Measurements from ENCODE around the gene CDH23.
"Not testable (repeated sequence)": the region's sequence is repeated elsewhere in the genome, so short reads cannot be mapped to it uniquely, and the experiment has no call there.

Gene CDH23

DNA sequence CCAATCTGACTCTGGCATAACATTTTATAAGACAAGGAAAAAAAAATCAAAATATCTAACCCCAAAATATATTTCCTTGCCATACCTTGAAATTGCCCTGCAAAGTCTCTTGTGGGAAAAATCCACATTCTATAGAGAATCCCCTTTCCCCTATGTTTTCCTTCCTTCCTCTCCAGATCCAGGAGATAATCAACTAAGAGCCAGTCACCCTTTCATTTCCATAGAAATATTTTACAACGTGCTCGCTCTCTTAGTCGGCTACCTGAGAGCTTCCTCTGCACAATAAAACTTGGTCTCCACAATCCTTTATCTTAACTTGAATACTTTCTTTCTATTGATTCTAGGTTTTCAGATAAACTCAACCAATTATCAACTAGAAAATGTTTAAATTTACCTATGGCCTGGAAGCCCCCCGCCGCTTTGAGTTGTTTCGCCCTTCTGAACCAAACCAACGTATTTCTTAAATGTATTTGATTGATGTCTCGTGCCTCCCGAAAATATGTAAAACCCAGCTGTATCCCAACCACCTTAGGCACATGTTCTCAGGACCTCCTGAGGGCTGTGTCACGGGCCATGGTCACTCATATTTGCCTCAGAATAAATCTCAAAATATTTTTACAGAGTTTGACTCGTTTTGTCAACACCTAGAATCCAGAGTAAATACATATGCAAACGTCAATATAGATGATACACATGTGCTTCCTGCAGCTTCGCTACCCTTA lies 453.5 kb downstream of the CDH23 start:
- DNase-seq (ENCODE audit: low read depth, low spot score): no peak
- H3K4me3 ChIP-seq (ENCODE audit: low read depth, low read length): peak overlapping the region; percentile 99
- TF ChIP-seq, protein P1, sequence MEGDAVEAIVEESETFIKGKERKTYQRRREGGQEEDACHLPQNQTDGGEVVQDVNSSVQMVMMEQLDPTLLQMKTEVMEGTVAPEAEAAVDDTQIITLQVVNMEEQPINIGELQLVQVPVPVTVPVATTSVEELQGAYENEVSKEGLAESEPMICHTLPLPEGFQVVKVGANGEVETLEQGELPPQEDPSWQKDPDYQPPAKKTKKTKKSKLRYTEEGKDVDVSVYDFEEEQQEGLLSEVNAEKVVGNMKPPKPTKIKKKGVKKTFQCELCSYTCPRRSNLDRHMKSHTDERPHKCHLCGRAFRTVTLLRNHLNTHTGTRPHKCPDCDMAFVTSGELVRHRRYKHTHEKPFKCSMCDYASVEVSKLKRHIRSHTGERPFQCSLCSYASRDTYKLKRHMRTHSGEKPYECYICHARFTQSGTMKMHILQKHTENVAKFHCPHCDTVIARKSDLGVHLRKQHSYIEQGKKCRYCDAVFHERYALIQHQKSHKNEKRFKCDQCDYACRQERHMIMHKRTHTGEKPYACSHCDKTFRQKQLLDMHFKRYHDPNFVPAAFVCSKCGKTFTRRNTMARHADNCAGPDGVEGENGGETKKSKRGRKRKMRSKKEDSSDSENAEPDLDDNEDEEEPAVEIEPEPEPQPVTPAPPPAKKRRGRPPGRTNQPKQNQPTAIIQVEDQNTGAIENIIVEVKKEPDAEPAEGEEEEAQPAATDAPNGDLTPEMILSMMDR (IDR thresholded peaks at IDR 0.05; ENCODE audit: insufficient read depth, low read length, missing control alignments): no peak
- POLR2A ChIA-PET: interaction anchor here (0.5 to 2.0 kb wide), 6 partner anchors 11 to 971 kb away, joined by 3 to 47 read pairs (median 5); partner anchors contain the start of gene VSIR
- CTCF ChIA-PET: interaction anchor here (0.6 to 2.4 kb wide), 9 partner anchors 8 to 1349 kb away, joined by 3 to 14 read pairs (median 3); no protein-coding TSS in a partner anchor

DNA sequence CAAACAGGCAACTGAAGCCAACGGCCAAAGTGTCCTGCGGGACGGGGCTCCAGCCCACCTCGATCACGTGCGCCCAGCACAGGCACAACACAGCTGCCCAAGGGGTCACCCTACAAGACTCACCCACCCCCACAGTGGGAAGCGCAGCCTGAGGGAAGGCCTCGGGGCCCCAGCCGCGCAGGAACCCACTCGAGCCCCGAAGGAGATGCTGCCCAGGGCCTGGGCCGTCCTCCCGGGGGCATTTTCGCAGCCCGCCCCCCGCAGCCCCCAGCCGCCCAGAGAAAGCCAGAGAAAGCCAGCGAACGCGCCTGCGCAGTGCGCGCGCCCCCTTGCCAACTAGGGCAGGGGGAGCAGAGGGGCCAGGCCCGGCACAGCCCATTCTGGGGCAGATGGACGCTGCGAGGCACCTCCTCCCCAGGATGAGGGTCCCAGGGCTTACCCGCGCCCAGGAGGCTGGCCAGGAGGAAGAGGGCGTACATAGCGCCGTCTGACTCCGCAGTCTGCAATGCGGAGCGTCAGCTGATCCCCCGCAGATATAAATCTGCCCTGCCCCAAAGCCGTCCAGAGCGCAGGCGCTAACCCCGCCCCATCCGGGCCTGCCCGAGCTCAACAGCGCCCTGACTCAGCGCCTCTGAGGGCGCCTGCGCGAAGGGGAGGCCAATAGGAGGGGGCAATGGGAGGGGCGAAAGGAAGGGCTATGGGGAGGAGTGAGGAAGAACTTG lies 454.2 kb downstream of the CDH23 start, which contains the start of gene PSAP:
Gene PSAP, minus strand, starts transcription at position 509 of the 722 bp plus-strand sequence. Its CDS starts 30 bp downstream, at position 479.
- peak within 1 kb of the TSS; percentile 99 for H3K4me3 ChIP-seq (ENCODE audit: low read depth, low read length)
- CTCF ChIA-PET: interaction anchor here (0.6 to 2.4 kb wide), 8 partner anchors 8 to 1350 kb away, joined by 3 to 14 read pairs (median 3); no protein-coding TSS in a partner anchor
- peak; percentile 69 for DNase-seq (ENCODE audit: low read depth, low spot score)
- POLR2A ChIA-PET: interaction anchor here (0.5 to 2.0 kb wide), 11 partner anchors 9 to 972 kb away, joined by 3 to 47 read pairs (median 3); partner anchors contain the start of gene VSIR
- TF ChIP-seq, protein P1 (IDR thresholded peaks at IDR 0.05; ENCODE audit: insufficient read depth, low read length, missing control alignments): no peak

DNA sequence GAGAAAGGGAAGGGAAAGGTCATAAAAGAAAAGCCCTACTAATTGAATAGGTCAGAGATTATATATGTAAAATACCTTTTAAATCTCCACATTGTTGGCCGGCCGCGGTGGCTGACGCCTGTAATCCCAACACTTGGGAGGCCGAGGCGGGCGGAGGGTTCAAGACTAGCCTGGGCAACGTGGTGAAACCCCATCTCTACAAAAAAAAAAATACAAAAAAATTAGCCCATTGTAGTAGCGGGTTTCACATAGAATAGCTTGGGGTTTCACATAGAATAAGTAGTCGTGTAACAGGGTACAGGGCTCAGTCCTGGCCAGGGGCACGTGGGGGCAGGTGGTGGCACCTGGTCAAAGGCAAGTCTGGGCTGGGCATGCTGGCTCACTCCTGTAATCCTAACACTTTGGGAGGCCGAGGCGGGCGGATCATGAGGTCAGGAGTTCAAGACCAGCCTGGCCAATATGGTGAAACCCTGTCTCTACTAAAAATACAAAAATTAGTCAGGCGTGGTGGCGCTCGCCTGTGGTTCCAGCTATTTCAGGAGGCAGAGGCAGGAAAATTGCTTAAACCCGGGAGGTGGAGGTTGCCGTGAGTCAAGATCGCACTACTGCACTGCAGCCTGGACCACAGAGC lies 454.9 kb downstream of the CDH23 start:
- ChIA-PET CTCF (interaction anchor here (0.6 to 2.4 kb wide), 4 partner anchors 8 to 45 kb away, joined by 3 to 14 read pairs (median 4); no protein-coding TSS in a partner anchor), POLR2A (interaction anchor here (0.7 to 2.0 kb wide), 10 partner anchors 9 to 469 kb away, joined by 3 to 47 read pairs (median 3); partner anchors contain the start of gene VSIR)
- DNase-seq (ENCODE audit: low read depth, low spot score): not testable (repeated sequence)
- peak overlapping the region; percentile 32 for H3K4me3 ChIP-seq (ENCODE audit: low read depth, low read length)

DNA sequence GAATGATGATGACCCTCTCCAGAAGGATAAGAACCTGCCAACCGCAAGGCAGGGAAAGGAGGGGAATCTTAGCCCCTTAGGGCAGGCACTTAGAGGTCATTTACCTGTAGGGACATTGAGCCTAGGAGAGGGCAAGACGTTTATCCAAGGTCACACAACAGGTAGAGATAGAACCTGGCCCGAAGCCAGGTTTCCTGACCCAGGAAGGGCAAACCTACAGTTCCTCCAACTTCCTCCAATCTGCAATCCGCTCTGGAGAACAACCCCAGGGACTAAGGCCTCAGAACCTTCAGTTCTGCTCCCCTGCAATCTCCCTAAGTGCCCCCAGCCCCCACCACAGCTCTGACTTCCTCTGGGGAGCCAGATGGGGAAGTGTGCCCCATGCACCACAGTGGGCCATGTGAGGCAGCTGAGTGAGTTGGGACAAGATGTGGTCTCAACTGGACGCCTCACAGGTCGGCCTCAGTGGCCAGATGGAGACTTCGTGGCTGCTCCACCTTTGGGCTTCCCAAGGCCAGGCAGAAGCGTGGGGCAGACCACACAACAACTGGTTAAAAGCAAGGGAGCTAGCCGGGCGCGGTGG lies 455.7 kb downstream of the CDH23 start:
- DNase-seq (ENCODE audit: low read depth, low spot score): no peak
- no peak overlapping the region for H3K4me3 ChIP-seq (ENCODE audit: low read depth, low read length)
- ChIA-PET POLR2A (no interaction called here), CTCF (interaction anchor here (0.5 kb wide), 1 partner anchor 487 kb away, joined by 3 read pairs; no protein-coding TSS in a partner anchor)
- TF ChIP-seq, protein P1 (IDR thresholded peaks at IDR 0.05; ENCODE audit: insufficient read depth, low read length, missing control alignments): no peak

DNA sequence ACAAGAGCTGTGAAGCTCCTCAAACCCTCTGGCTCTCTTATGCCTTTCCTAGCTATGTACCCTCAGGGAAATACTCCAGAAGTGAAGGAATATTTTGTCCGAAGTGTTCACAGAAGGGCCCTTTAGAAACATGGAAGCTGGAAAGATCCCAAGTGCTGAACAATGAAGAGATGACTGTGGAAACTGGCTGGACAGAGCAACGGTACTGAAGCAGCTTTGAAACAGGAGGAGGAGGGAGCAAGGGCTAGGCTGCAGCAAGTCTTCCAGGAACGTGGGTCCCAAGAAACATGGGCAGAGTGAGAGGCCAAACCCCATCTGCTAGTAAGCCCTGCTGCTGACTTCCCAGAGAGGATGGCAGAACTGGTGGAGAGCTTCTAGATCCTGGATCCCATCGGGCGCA lies 457.3 kb downstream of the CDH23 start:
- ChIA-PET POLR2A (interaction anchor here (0.7 kb wide), 1 partner anchor 38 kb away, joined by 3 read pairs; no protein-coding TSS in a partner anchor), CTCF (interaction anchor here (1.0 to 2.1 kb wide), 2 partner anchors 16 to 43 kb away, joined by 4 read pairs; no protein-coding TSS in a partner anchor)
- TF ChIP-seq, protein P1 (IDR thresholded peaks at IDR 0.05; ENCODE audit: insufficient read depth, low read length, missing control alignments): no peak
- no peak for DNase-seq (ENCODE audit: low read depth, low spot score)
- no peak overlapping the region for H3K4me3 ChIP-seq (ENCODE audit: low read depth, low read length)

DNA sequence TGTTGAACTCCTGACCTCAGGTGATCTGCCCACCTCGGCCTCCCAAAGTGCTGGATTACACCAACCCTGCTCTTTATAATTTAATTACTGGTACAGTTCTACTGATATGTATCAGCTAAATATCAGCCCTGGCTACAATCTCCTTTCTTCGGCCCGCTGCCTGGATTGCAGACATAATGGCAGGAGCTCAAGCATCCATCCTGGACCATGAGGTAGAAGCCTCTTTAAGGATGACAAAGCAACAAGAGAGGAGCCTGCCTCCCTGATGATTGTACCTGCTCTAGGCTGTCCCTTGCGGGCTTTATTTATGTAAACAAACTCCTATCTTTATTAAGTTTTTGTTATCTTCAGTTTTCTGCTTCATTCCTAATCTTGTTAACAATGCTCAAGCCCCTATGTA lies 459.9 kb downstream of the CDH23 start:
- ChIA-PET POLR2A (no interaction called here), CTCF (no interaction called here)
- no peak overlapping the region for H3K4me3 ChIP-seq (ENCODE audit: low read depth, low read length)
- TF ChIP-seq, protein P1 (IDR thresholded peaks at IDR 0.05; ENCODE audit: insufficient read depth, low read length, missing control alignments): no peak
- DNase-seq (ENCODE audit: low read depth, low spot score): no peak
